C4-2B (cell line): ENCODE results near the gene GNG2.

Source experiments
- H3K27ac ChIP-seq: fragments of 450-650 bp; 2 replicates; pipeline ENCODE4 v1.5.1; 2017
- CTCF ChIP-seq: fragments of 450-650 bp; conservative IDR thresholded peaks from 2 replicates; pipeline ENCODE4 v1.5.1; 2017; ENCODE audit warnings: mild to moderate bottlenecking
- ZFX ChIP-seq: fragments of 450-650 bp; IDR thresholded peaks from 2 replicates; pipeline ENCODE4 v1.6.1; 2017

GNG2 gene

GRCh38 chr14:51845811-51846210 is 14.6 kb upstream of the GNG2 start:
- no peak overlapping the region for H3K27ac ChIP-seq
- no peak for TF ChIP-seq ZFX
- no peak for TF ChIP-seq CTCF

GRCh38 chr14:51846631-51847488 is 13.6 kb upstream of the GNG2 start:
- TF ChIP-seq ZFX (no peak), CTCF (no peak)
- H3K27ac ChIP-seq: no peak overlapping the region

- no peak overlapping the region for H3K27ac ChIP-seq
- no peak for TF ChIP-seq ZFX
- TF ChIP-seq CTCF: no peak
Measured at GRCh38 chr14:51847489-51847796, 13.0 kb upstream of the GNG2 start.

- no peak overlapping the region for H3K27ac ChIP-seq
- TF ChIP-seq ZFX (no peak), CTCF (no peak)
Measured at GRCh38 chr14:51848120-51848519, 12.3 kb upstream of the GNG2 start.

GRCh38 chr14:51849097-51849496 is 11.3 kb upstream of the GNG2 start:
- TF ChIP-seq ZFX (no peak), CTCF (no peak)
- H3K27ac ChIP-seq: no peak overlapping the region

GRCh38 chr14:51850651-51851050 is 9.8 kb upstream of the GNG2 start:
- TF ChIP-seq CTCF (no peak), ZFX (no peak)
- no peak overlapping the region for H3K27ac ChIP-seq

- TF ChIP-seq CTCF (no peak), ZFX (no peak)
- no peak overlapping the region for H3K27ac ChIP-seq
Measured at GRCh38 chr14:51852541-51852940, 7.9 kb upstream of the GNG2 start.
